Endodermal cell (in vitro differentiated cells): ENCODE measurements around the gene TPM2. TPM values are rescaled to one million over a fixed set of nuclear protein-coding genes. Genes with fewer than 3 reads are reported as not detected.

Experiments used
- DNase-seq: peaks from one replicate; pipeline ENCODE4 v3.0.0-alpha.2; 2017
- H3K27ac ChIP-seq: 2 replicates; pipeline ENCODE4 v1.5.1; 2013; ENCODE audit warnings: mild to moderate bottlenecking, low read depth, low read length, moderate library complexity
- H3K27me3 ChIP-seq: 2 replicates; pipeline ENCODE4 v1.6.1; 2013; ENCODE audit warnings: mild to moderate bottlenecking, low read length, moderate library complexity; ENCODE audit not compliant: insufficient read depth, control insufficient read depth, poor library complexity, severe bottlenecking
- H3K36me3 ChIP-seq: 2 replicates; pipeline ENCODE4 v1.7.0; 2013; ENCODE audit warnings: mild to moderate bottlenecking, low read length, moderate library complexity; ENCODE audit not compliant: control insufficient read depth, insufficient read depth
- H3K4me1 ChIP-seq: one replicate; pipeline ENCODE4 v1.7.0; 2013; ENCODE audit warnings: low read length; ENCODE audit not compliant: control insufficient read depth, insufficient read depth
- H3K4me3 ChIP-seq: 2 replicates; pipeline ENCODE4 v1.5.1; 2013; ENCODE audit warnings: mild to moderate bottlenecking, low read length, moderate library complexity
- H3K9ac ChIP-seq: 2 replicates; pipeline ENCODE4 v1.6.1; 2013; ENCODE audit warnings: mild to moderate bottlenecking, low read length, moderate library complexity; ENCODE audit not compliant: poor library complexity, severe bottlenecking; ENCODE audit errors: extremely low read depth
- H3K9me3 ChIP-seq: 2 replicates; pipeline ENCODE4 v1.6.1; 2013; ENCODE audit warnings: mild to moderate bottlenecking, low read length, moderate library complexity; ENCODE audit not compliant: control insufficient read depth
- H3K27ac Mint-ChIP-seq: 2 replicates; pipeline ENCODE4 v1.8.0; 2020; ENCODE audit warnings: mixed read lengths
- H3K27me3 Mint-ChIP-seq: 2 replicates; pipeline ENCODE4 v1.8.0; 2021; ENCODE audit warnings: mild to moderate bottlenecking, mixed read lengths; ENCODE audit not compliant: insufficient read depth
- H3K36me3 Mint-ChIP-seq: 2 replicates; pipeline ENCODE4 v1.8.0; 2020; ENCODE audit warnings: low read depth, mixed read lengths
- H3K4me1 Mint-ChIP-seq: 2 replicates; pipeline ENCODE4 v1.8.0; 2020; ENCODE audit warnings: mixed read lengths
- H3K4me3 Mint-ChIP-seq: 2 replicates; pipeline ENCODE4 v1.8.0; 2020; ENCODE audit warnings: mild to moderate bottlenecking, moderate library complexity, mixed read lengths
- H3K9me3 Mint-ChIP-seq: 2 replicates; pipeline ENCODE4 v1.8.0; 2020; ENCODE audit warnings: mild to moderate bottlenecking, mixed read lengths
- CTCF ChIP-seq: fragments of 200-600 bp; sonication (generic); conservative IDR thresholded peaks from 2 replicates; pipeline ENCODE4 v1.5.0; 2021; ENCODE audit warnings: antibody characterized with exemption, mild to moderate bottlenecking
- WGBS, 2 experiments: methylation state at CpG; one replicate each; pipeline versions ENCODE4 v1.1.5 to v1.1.7; 2013; ENCODE audit warnings: missing lambda C conversion rate in 2 of 2, mixed read lengths in 1 of 2; ENCODE audit not compliant: insufficient coverage in 1 of 2, insufficient read length in 1 of 2; 5-methylcytosine and 5-hydroxymethylcytosine counted together
- total RNA-seq, 2 donors: library from RNA; stranded (reverse); fragmentation: NEBNext Ultra II Directional in 1 of 2; extraction: Animal tissue kit (Norgen Biotek cat#: 25700) in 1 of 2; gene quantifications; 2 replicates in 1 of 2; 3 replicates in 1 of 2; pipeline ENCODE4 v1.2.1, GENCODE V29; 2021

Gene TPM2
- total RNA-seq, 2 donors from 2014 or later: 191 to 251 TPM

DNA sequence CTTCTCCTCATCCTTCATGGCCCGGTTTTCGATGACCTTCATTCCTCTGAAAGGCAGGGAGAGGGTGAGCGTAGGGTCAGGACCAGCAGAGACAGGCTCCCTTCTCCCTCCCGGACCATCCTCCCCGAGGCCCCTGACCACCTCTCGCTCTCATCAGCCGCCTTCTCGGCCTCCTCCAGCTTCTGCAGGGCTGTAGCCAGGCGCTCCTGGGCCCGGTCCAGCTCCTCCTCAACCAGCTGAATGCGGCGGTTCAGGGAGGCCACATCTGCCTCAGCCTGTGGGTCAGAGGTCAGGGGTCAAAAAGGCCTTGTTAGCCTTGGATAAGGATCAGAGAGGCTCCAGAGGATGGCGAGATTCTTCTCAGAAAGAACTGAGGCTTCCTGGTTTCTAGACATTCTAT, 4.2 kb downstream of the TPM2 start:
- TF ChIP-seq CTCF: no peak
- Histone ChIP-seq H3K27me3 (no peaks in the 10 kb centered on the region), H3K9ac (no peak overlapping the region), H3K4me1 (peaks cover 14% of the 10 kb centered on the region), H3K27ac (no peak overlapping the region), H3K36me3 (peaks cover 59% of the 10 kb centered on the region), H3K9me3 (no peaks in the 10 kb centered on the region), H3K4me3 (no peak overlapping the region)
- H3K27ac Mint-ChIP-seq: no peak overlapping the region
- H3K27me3 Mint-ChIP-seq: no peaks in the 10 kb centered on the region
- H3K9me3 Mint-ChIP-seq: no peaks in the 10 kb centered on the region
- DNase-seq: no peak
- peaks cover 54% of the 10 kb centered on the region for H3K36me3 Mint-ChIP-seq
- peaks cover 42% of the 10 kb centered on the region for H3K4me1 Mint-ChIP-seq
- H3K4me3 Mint-ChIP-seq: no peak overlapping the region
- 94 to 95% methylated on average over 7 to 13 of the region's 13 CpGs for WGBS, 2 experiments

- Mint-ChIP-seq H3K4me1 (peaks cover 46% of the 10 kb centered on the region), H3K27me3 (no peaks in the 10 kb centered on the region), H3K9me3 (no peaks in the 10 kb centered on the region), H3K36me3 (peaks cover 54% of the 10 kb centered on the region), H3K4me3 (no peak overlapping the region), H3K27ac (no peak overlapping the region)
- Histone ChIP-seq H3K27me3 (no peaks in the 10 kb centered on the region), H3K4me1 (peaks cover 16% of the 10 kb centered on the region), H3K36me3 (peaks cover 59% of the 10 kb centered on the region), H3K9me3 (no peaks in the 10 kb centered on the region), H3K9ac (no peak overlapping the region), H3K4me3 (no peak overlapping the region), H3K27ac (no peak overlapping the region)
- no peak for DNase-seq
- WGBS, 2 experiments: 93 to 98% methylated on average over 6 to 10 of the region's 10 CpGs
- no peak for TF ChIP-seq CTCF
These were observed 4.8 kb downstream of the TPM2 start for GRCh38 chr9:35684921-35685320.

DNA sequence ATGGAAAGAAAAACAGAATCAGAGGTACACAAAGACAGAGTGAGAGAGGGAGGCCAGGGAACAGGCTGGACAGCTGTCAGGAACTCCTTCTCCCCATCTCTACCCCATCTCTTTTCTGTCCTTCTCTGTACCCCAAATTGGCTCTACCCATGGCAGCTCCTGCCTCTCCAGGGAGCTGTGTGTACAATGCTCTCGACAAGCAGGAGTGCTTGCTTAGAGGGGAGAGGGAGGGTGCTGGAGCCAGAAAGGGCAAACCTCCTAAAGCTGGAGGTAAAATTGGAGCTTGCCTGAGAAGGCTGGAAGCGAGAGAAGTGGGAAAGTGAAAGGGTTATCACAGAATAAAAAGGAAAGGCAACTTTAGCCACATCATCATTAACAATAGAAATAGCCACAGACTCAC, 6.4 kb downstream of the TPM2 start:
- peaks cover 36% of the 10 kb centered on the region for H3K4me1 Mint-ChIP-seq
- no peak overlapping the region for H3K27ac Mint-ChIP-seq
- Histone ChIP-seq H3K27ac (no peak overlapping the region), H3K9ac (no peak overlapping the region), H3K4me1 (peaks cover 14% of the 10 kb centered on the region), H3K36me3 (peaks cover 57% of the 10 kb centered on the region), H3K4me3 (no peak overlapping the region), H3K9me3 (no peaks in the 10 kb centered on the region), H3K27me3 (no peaks in the 10 kb centered on the region)
- H3K27me3 Mint-ChIP-seq: no peaks in the 10 kb centered on the region
- no peak for TF ChIP-seq CTCF
- peaks cover 54% of the 10 kb centered on the region for H3K36me3 Mint-ChIP-seq
- H3K9me3 Mint-ChIP-seq: no peaks in the 10 kb centered on the region
- no peak for DNase-seq
- H3K4me3 Mint-ChIP-seq: no peak overlapping the region
- 83 to 94% methylated on average over 1 to 2 of the region's 2 CpGs for WGBS, 2 experiments
